ENCODE measurements around the gene TH. TPM values are rescaled to one million over a fixed set of nuclear protein-coding genes. Genes with fewer than 3 reads are reported as not detected.

The TH gene
- polyA plus RNA-seq, 1 of the 3 experiments (the other 2 are of a cell fraction): not detected

DNA sequence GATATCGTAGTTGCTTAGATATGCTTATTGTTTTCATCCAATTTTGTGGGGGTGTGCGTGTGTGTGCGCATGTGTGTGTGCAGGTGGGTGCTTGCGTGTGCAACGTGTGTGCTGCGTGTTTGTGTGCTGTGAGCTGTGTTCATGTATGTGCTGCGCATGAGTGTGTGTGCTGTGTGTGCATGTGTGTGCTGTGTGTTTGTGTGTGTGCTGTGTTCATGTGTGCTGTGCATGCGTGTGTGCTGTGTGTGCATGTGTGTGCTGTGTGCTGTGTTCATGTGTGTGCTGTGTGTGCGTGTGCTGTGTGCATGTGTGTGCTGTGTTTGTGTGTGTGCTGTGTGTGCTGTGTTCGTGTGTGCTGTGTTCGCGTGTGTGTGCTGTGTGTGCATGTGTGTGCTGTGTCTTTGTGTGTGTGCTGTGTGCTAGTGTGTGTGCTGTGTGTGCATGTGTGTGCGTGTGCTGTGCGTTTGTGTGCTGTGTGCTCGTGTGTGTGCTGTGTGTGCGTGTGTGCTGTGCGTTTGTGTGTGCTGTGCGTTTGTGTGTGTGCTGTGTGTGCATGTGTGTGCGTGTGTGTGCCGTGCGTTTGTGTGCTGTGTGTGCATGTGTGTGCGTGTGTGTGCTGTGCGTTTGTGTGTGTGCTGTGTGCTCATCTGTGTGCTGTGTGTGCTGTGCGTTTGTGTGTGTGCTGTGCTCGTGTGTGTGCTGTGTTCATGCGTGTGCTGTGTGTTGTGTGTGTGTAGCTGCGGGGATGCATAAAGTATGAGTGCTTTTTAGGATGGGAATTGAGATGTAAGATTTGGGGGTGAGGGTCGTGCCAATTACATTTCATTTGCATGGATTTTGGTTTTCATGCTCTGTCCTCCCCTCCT, 40.0 kb downstream of the TH start:
- H3K4me2 ChIP-seq: no peak overlapping the region
- peaks cover 0 to 19% of the 10 kb centered on the region in 2 experiments; a peak in 1 of 4 replicates for H3K4me1 ChIP-seq (ENCODE audit: control insufficient read depth in 1 of 2, insufficient read depth in 2 of 2, low read depth in 1 of 2, low read length in 1 of 2)
- no peak overlapping the region for H2AFZ ChIP-seq (ENCODE audit: low read depth)
- no peaks in the 10 kb centered on the region for H3K9me2 ChIP-seq
- no peak for TF ChIP-seq SMC3 (IDR thresholded peaks at IDR 0.05; ENCODE audit: low read depth, low read length)
- TF ChIP-seq, protein P1, sequence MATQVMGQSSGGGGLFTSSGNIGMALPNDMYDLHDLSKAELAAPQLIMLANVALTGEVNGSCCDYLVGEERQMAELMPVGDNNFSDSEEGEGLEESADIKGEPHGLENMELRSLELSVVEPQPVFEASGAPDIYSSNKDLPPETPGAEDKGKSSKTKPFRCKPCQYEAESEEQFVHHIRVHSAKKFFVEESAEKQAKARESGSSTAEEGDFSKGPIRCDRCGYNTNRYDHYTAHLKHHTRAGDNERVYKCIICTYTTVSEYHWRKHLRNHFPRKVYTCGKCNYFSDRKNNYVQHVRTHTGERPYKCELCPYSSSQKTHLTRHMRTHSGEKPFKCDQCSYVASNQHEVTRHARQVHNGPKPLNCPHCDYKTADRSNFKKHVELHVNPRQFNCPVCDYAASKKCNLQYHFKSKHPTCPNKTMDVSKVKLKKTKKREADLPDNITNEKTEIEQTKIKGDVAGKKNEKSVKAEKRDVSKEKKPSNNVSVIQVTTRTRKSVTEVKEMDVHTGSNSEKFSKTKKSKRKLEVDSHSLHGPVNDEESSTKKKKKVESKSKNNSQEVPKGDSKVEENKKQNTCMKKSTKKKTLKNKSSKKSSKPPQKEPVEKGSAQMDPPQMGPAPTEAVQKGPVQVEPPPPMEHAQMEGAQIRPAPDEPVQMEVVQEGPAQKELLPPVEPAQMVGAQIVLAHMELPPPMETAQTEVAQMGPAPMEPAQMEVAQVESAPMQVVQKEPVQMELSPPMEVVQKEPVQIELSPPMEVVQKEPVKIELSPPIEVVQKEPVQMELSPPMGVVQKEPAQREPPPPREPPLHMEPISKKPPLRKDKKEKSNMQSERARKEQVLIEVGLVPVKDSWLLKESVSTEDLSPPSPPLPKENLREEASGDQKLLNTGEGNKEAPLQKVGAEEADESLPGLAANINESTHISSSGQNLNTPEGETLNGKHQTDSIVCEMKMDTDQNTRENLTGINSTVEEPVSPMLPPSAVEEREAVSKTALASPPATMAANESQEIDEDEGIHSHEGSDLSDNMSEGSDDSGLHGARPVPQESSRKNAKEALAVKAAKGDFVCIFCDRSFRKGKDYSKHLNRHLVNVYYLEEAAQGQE (IDR thresholded peaks at IDR 0.05; ENCODE audit: low read depth, low read length): no peak
- TF ChIP-seq TCF12 (IDR thresholded peaks at IDR 0.05): no peak
- TF ChIP-seq, protein P2, sequence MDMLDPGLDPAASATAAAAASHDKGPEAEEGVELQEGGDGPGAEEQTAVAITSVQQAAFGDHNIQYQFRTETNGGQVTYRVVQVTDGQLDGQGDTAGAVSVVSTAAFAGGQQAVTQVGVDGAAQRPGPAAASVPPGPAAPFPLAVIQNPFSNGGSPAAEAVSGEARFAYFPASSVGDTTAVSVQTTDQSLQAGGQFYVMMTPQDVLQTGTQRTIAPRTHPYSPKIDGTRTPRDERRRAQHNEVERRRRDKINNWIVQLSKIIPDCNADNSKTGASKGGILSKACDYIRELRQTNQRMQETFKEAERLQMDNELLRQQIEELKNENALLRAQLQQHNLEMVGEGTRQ (IDR thresholded peaks at IDR 0.05; ENCODE audit: borderline replicate concordance, low read depth, low read length): no peak
- TF ChIP-seq EP300 (IDR thresholded peaks at IDR 0.05; ENCODE audit: borderline replicate concordance in 1 of 2, low read depth in 1 of 2, low read length in 1 of 2): no peak
- TF ChIP-seq NFIC (IDR thresholded peaks at IDR 0.05; ENCODE audit: borderline replicate concordance): no peak
- no peak for TF ChIP-seq NRF1 (IDR thresholded peaks at IDR 0.05; ENCODE audit: low read depth, low read length)
- no peak for TF ChIP-seq FOXJ3 (CRISPR knock-in tag; IDR thresholded peaks at IDR 0.05)
- no peak for TF ChIP-seq ELF1 (IDR thresholded peaks at IDR 0.05)
- TF ChIP-seq GABPA (IDR thresholded peaks at IDR 0.05; ENCODE audit: low read depth): no peak
- H3F3A ChIP-seq (replicated peaks; ENCODE audit: insufficient read depth): no peaks in the 10 kb centered on the region
- ChIA-PET CTCF (interaction anchor here (1.1 to 2.2 kb wide), 3 partner anchors 11 to 20 kb away, joined by 3 to 11 read pairs (median 4); no protein-coding TSS in a partner anchor), POLR2A (interaction anchor here (0.6 kb wide), 1 partner anchor 87 kb away, joined by 4 read pairs; no protein-coding TSS in a partner anchor)
- WGBS (ENCODE audit: low lambda C conversion rate): 70% methylated on average over 28 of the region's 28 CpGs
- H4K20me1 ChIP-seq (ENCODE audit: insufficient read depth): no peaks in the 10 kb centered on the region
- no peak overlapping the region for H3K9ac ChIP-seq
- no peaks in the 10 kb centered on the region for H3K9me3 ChIP-seq
- H3K79me2 ChIP-seq (ENCODE audit: insufficient read depth): no peaks in the 10 kb centered on the region
- no peak for DNase-seq
- no peak overlapping the region for H3K27ac ChIP-seq (ENCODE audit: low read depth in 2 of 2, low read length in 1 of 2)
- no peak overlapping the region for H3K4me3 ChIP-seq (ENCODE audit: low read depth in 2 of 2, low read length in 1 of 2)
- H3K27me3 ChIP-seq (ENCODE audit: insufficient read depth): no peaks in the 10 kb centered on the region
- H3K36me3 ChIP-seq (replicated peaks in 1 of 2; ENCODE audit: control insufficient read depth in 1 of 2, insufficient read depth in 2 of 2, low read length in 1 of 2): no peaks in the 10 kb centered on the region

DNA sequence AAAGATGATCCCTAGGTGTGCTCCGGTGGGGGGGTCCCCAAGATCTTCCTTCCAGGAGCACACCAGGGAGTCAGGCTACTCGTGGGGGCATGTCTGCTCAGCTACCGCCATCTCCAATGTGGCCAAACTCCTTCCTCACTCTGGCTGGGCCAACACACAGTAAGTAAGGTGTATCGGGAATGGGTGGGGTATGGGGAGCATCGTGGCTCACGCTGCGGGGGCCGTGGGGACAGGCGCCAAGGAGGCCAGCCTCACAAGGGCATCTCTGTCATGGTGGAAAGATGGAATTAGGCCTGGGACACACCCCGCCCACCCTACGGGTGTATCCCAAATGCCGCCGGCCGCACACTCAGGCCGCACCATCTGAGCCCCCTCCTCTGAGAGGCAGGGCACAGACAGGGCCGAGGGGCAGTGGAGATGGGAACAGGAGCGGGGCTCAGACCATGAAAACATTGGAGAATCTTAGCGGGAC, 40.7 kb downstream of the TH start:
- Histone ChIP-seq H3F3A (replicated peaks; ENCODE audit: insufficient read depth) (no peaks in the 10 kb centered on the region), H3K4me1 (ENCODE audit: control insufficient read depth in 1 of 2, insufficient read depth in 2 of 2, low read depth in 1 of 2, low read length in 1 of 2) (peaks cover 0 to 19% of the 10 kb centered on the region in 2 experiments; a peak in 1 of 4 replicates), H3K27me3 (ENCODE audit: insufficient read depth) (no peaks in the 10 kb centered on the region), H3K79me2 (ENCODE audit: insufficient read depth) (no peaks in the 10 kb centered on the region), H3K36me3 (replicated peaks in 1 of 2; ENCODE audit: control insufficient read depth in 1 of 2, insufficient read depth in 2 of 2, low read length in 1 of 2) (no peaks in the 10 kb centered on the region), H3K9me3 (no peaks in the 10 kb centered on the region), H3K27ac (ENCODE audit: low read depth in 2 of 2, low read length in 1 of 2) (no peak overlapping the region), H3K4me2 (no peak overlapping the region), H3K9me2 (no peaks in the 10 kb centered on the region), H3K4me3 (ENCODE audit: low read depth in 2 of 2, low read length in 1 of 2) (no peak overlapping the region), H4K20me1 (ENCODE audit: insufficient read depth) (no peaks in the 10 kb centered on the region), H2AFZ (ENCODE audit: low read depth) (no peak overlapping the region), H3K9ac (no peak overlapping the region)
- ChIA-PET CTCF (interaction anchor here (1.1 to 1.9 kb wide), 3 partner anchors 19 to 93 kb away, joined by 3 to 5 read pairs (median 4); no protein-coding TSS in a partner anchor), POLR2A (no interaction called here)
- DNase-seq: no peak
- 82% methylated on average over 15 of the region's 18 CpGs for WGBS (ENCODE audit: low lambda C conversion rate)
- TF ChIP-seq SMC3 (IDR thresholded peaks at IDR 0.05; ENCODE audit: low read depth, low read length): no peak
- TF ChIP-seq EZH2phosphoT487 (IDR thresholded peaks at IDR 0.05; ENCODE audit: borderline replicate concordance, low read depth): no peak
- no peak for TF ChIP-seq NRF1 (IDR thresholded peaks at IDR 0.05; ENCODE audit: low read depth, low read length)
- no peak for TF ChIP-seq RXRA (IDR thresholded peaks at IDR 0.05; ENCODE audit: borderline replicate concordance, low read depth)
- TF ChIP-seq NFIC (IDR thresholded peaks at IDR 0.05; ENCODE audit: borderline replicate concordance): no peak
- no peak for TF ChIP-seq FOXM1 (IDR thresholded peaks at IDR 0.05; ENCODE audit: low read depth)
- TF ChIP-seq, protein P3, sequence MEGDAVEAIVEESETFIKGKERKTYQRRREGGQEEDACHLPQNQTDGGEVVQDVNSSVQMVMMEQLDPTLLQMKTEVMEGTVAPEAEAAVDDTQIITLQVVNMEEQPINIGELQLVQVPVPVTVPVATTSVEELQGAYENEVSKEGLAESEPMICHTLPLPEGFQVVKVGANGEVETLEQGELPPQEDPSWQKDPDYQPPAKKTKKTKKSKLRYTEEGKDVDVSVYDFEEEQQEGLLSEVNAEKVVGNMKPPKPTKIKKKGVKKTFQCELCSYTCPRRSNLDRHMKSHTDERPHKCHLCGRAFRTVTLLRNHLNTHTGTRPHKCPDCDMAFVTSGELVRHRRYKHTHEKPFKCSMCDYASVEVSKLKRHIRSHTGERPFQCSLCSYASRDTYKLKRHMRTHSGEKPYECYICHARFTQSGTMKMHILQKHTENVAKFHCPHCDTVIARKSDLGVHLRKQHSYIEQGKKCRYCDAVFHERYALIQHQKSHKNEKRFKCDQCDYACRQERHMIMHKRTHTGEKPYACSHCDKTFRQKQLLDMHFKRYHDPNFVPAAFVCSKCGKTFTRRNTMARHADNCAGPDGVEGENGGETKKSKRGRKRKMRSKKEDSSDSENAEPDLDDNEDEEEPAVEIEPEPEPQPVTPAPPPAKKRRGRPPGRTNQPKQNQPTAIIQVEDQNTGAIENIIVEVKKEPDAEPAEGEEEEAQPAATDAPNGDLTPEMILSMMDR (IDR thresholded peaks at IDR 0.05): no peak
